ENCODE results near the gene KCNN4. TPM values are rescaled to one million over a fixed set of nuclear protein-coding genes. Genes with fewer than 3 reads are reported as not detected.
"Not testable (repeated sequence)": the region's sequence is repeated elsewhere in the genome, so short reads cannot be mapped to it uniquely, and the experiment has no call there.

The KCNN4 gene
- total RNA-seq (ENCODE audit: low replicate concordance) = 0.40 TPM in 1 of 2 replicates, not detected in the other

DNA sequence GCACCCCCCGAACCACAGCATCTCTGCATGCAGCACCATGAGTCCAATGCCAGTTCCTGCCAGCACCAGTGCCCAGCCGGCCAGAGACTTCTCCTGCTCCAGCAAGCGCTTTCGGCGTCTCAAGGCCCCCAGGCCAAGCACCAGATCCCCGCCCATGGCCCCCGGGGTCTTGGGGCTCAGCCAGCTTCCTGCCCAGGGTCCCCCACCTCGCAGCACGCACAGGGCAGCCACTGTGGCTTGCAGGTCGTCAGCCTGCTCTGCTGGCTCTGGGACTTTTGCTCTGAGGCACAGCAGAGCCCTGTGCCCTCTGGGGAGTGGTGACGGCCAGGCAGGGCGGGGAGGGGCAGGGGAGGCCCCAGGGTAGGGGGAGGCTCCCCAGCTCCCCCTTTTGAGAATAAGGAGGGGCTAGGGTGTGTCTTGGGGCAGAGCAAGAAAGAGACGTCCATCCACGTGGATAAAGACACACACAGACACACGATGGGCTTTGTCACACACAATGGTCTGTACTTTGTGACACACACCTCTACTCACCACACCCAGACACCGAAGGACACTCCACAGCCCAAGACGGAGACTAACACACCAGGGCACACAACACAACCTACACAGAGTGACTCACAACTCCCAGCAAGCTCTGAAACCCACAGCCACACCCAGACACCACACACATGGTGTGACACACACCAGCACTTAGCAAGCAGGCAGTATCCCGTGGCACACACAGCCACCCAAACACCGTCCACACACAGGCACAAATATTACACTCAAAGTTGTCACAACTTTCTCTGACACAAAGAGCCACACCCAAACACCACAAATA, at the start of gene KCNN4:
KCNN4 (minus strand) TSS at position 268 of the 820 bp plus-strand sequence; CDS start at position 156, 112 bp downstream.
- Mint-ChIP-seq H3K27me3 (ENCODE audit: insufficient read depth, low read depth) (peaks cover 23% of the 10 kb centered on the region), H3K4me3 (peak within 1 kb of the TSS; percentile 24), H3K4me1 (peaks cover 36% of the 10 kb centered on the region), H3K9me3 (no peaks in the 10 kb centered on the region), H3K36me3 (no peaks in the 10 kb centered on the region), H3K27ac (peak within 1 kb of the TSS; percentile 47)
- Histone ChIP-seq H3K4me2 (no peak within 1 kb of the TSS), H3K9me3 (ENCODE audit: low read depth) (no peaks in the 10 kb centered on the region), H3K79me2 (ENCODE audit: low read depth) (no peaks in the 10 kb centered on the region), H3K27ac (no peak within 1 kb of the TSS), H4K20me1 (ENCODE audit: low read depth) (no peaks in the 10 kb centered on the region), H3F3A (ENCODE audit: low read depth) (peaks cover 6% of the 10 kb centered on the region), H3K4me1 (peaks cover 8% of the 10 kb centered on the region), H3K9ac (no peak within 1 kb of the TSS), H3K27me3 (peaks cover 15% of the 10 kb centered on the region), H3K36me3 (no peaks in the 10 kb centered on the region), H2AFZ (replicated peaks) (no peak within 1 kb of the TSS), H3K4me3 (no peak within 1 kb of the TSS)
- DNase-seq (ENCODE audit: low spot score) = no peak
- TF ChIP-seq EZH2phosphoT487 (IDR thresholded peaks at IDR 0.05) (no peak), EZH2 (IDR thresholded peaks at IDR 0.05) (no peak), CTCF (IDR thresholded peaks at IDR 0.05) (no peak)

GRCh38 chr19:43826787-43827754, 46.3 kb upstream of the KCNN4 start, which contains the start of gene ZNF283:
TSS of gene ZNF283 (plus strand) at chr19:43827321. CDS start at chr19:43833505, 6,184 bp downstream.
- peaks cover 32% of the 10 kb centered on the region for H3K27me3 ChIP-seq
- H3K27ac Mint-ChIP-seq = peak within 1 kb of the TSS; percentile 18
- DNase-seq (ENCODE audit: low spot score) = peak; percentile 93
- no peaks in the 10 kb centered on the region for H3K79me2 ChIP-seq (ENCODE audit: low read depth)
- H3K9me3 ChIP-seq (ENCODE audit: low read depth) = no peaks in the 10 kb centered on the region
- peaks cover 6% of the 10 kb centered on the region for H3K4me1 Mint-ChIP-seq
- no peaks in the 10 kb centered on the region for H4K20me1 ChIP-seq (ENCODE audit: low read depth)
- peaks cover 28% of the 10 kb centered on the region for H3K9me3 Mint-ChIP-seq
- peak within 1 kb of the TSS; percentile 71 for H3K9ac ChIP-seq
- H3F3A ChIP-seq (ENCODE audit: low read depth) = no peaks in the 10 kb centered on the region
- no peaks in the 10 kb centered on the region for H3K4me1 ChIP-seq
- no peak for TF ChIP-seq EZH2phosphoT487 (IDR thresholded peaks at IDR 0.05)
- no peak for TF ChIP-seq EZH2 (IDR thresholded peaks at IDR 0.05)
- no peak for TF ChIP-seq CTCF (IDR thresholded peaks at IDR 0.05)
- H3K27me3 Mint-ChIP-seq (ENCODE audit: insufficient read depth, low read depth) = peaks cover 6% of the 10 kb centered on the region
- H3K27ac ChIP-seq = no peak within 1 kb of the TSS
- H3K4me3 Mint-ChIP-seq = peak within 1 kb of the TSS; percentile 94
- H3K4me3 ChIP-seq = peak within 1 kb of the TSS; percentile 74
- H3K36me3 Mint-ChIP-seq = peaks cover 22% of the 10 kb centered on the region
- peak within 1 kb of the TSS; percentile 91 for H3K4me2 ChIP-seq
- H2AFZ ChIP-seq (replicated peaks) = peak within 1 kb of the TSS; percentile 97
- peaks cover 8% of the 10 kb centered on the region for H3K36me3 ChIP-seq

DNA sequence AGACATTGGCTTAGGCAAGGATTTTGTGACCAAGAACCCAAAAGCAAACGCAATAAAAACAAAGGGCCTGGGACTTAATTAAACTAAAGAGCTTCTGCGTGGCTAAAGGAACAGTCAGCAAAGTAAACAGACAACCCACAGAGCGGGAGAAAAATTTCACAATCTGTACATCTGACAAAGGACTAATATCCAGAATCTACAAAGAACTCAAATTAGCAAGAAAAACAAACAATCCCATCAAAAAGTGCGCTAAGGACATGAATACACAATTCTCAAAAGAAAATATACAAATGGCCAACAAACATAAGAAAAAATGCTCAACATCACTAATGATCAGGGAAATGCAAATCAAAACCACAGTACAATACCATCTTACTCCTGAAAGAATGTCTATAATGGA, 43.8 kb upstream of the KCNN4 start:
- not testable (repeated sequence) for H3K4me2 ChIP-seq; H3K4me1 ChIP-seq; DNase-seq (ENCODE audit: low spot score); H4K20me1 ChIP-seq (ENCODE audit: low read depth); H3K36me3 Mint-ChIP-seq; H2AFZ ChIP-seq (replicated peaks); H3F3A ChIP-seq (ENCODE audit: low read depth); H3K36me3 ChIP-seq; H3K9me3 ChIP-seq (ENCODE audit: low read depth); H3K4me3 Mint-ChIP-seq; H3K27me3 Mint-ChIP-seq (ENCODE audit: insufficient read depth, low read depth); H3K9ac ChIP-seq; H3K27ac ChIP-seq; H3K4me1 Mint-ChIP-seq; H3K79me2 ChIP-seq (ENCODE audit: low read depth); H3K4me3 ChIP-seq; H3K27ac Mint-ChIP-seq
- H3K27me3 ChIP-seq = peaks cover 48% of the 10 kb centered on the region
- H3K9me3 Mint-ChIP-seq = peaks cover 31% of the 10 kb centered on the region

- H3K4me3 Mint-ChIP-seq = not testable (repeated sequence)
These were observed 43.1 kb upstream of the KCNN4 start for GRCh38 chr19:43823856-43824255.

More at GRCh38 chr19:43823856-43824255, 43.1 kb upstream of the KCNN4 start:
- not testable (repeated sequence) for H3K9ac ChIP-seq; H3K9me3 ChIP-seq (ENCODE audit: low read depth); H3K27ac ChIP-seq; H3K36me3 Mint-ChIP-seq; H3K4me2 ChIP-seq; H3F3A ChIP-seq (ENCODE audit: low read depth); H3K79me2 ChIP-seq (ENCODE audit: low read depth); H3K4me1 ChIP-seq; H3K4me3 ChIP-seq; H3K4me1 Mint-ChIP-seq; H3K27me3 Mint-ChIP-seq (ENCODE audit: insufficient read depth, low read depth); H4K20me1 ChIP-seq (ENCODE audit: low read depth); DNase-seq (ENCODE audit: low spot score); H3K27ac Mint-ChIP-seq; H2AFZ ChIP-seq (replicated peaks); H3K36me3 ChIP-seq
- peaks cover 48% of the 10 kb centered on the region for H3K27me3 ChIP-seq
- peaks cover 31% of the 10 kb centered on the region for H3K9me3 Mint-ChIP-seq

Data from neural progenitor cell (in vitro differentiated cells).